ENCODE results near the gene TOMT.

Gene TOMT

DNA sequence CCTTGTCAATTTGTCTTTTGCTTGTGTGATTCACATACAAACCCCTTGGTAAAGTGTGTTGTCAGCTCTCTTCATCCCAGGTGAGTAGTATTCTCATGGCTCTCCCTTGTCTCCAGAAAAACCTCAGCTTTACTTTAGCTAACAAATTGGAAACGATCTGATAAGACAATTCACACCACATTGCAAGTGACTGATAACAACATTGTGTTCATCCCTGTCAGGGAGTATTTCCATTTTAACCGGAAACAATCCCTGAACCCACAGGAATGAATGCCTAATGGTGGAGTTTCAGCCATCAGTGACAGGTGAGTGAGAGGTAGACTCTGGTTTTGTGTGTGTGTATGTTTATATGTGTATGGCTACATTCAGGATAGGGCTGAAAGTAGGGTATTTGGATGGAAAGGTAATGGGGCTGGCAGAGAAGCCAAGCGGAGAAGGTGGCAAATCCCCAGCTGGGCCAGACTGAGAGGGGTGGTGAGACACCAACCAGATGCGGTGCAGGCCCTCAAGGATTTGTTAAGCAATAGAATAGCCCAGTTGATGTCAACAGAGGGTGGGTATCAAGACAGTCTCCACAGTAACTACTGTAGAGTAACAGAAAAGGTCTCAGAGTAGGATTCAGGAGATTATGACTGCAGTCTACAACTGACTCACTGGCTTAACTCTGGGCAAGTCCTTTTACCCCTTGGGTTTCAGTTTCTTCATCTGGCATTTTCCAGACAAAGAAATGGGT lies 17.5 kb upstream of the TOMT start:
- H3K27me3 ChIP-seq (ENCODE audit: insufficient read depth, low read length), result no peaks in the 10 kb centered on the region

DNA sequence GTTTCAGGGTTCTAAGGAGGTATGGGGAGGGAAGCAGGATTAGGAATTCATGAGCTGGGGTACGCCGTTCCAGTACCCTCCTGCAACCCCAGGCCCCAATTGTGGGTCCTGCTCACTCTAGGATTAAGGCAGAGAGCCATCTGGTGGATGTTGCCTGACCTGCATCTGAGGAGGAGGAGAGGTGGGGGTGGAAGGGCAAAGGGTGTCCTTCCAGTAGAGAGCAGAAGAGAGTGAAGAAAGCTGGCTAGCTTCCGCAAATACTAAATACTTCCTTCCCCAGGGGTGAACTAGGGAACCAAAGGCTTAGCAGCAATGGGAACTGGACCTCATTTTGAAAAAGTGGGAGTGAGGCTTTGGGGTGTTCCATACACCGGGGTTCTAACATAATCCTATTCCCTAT lies 14.4 kb upstream of the TOMT start:
- Histone ChIP-seq H3K4me2 (ENCODE audit: low read length) (no peak overlapping the region), H3K36me3 (ENCODE audit: insufficient read depth, low read length) (peaks cover 54% of the 10 kb centered on the region), H4K20me1 (ENCODE audit: insufficient read depth, low read length) (no peaks in the 10 kb centered on the region), H3K4me3 (ENCODE audit: low read depth, low read length, poor library complexity, severe bottlenecking) (no peak overlapping the region), H3K27me3 (ENCODE audit: insufficient read depth, low read length) (no peaks in the 10 kb centered on the region), H3F3A (ENCODE audit: insufficient read depth, low read length) (no peaks in the 10 kb centered on the region), H3K27ac (ENCODE audit: low read depth, low read length, poor library complexity, severe bottlenecking) (peak overlapping the region; percentile 1), H3K9me2 (ENCODE audit: low read depth, low read length) (no peaks in the 10 kb centered on the region), H3K4me1 (ENCODE audit: insufficient read depth, low read length, severe bottlenecking) (no peaks in the 10 kb centered on the region), H2AFZ (ENCODE audit: low read length) (no peak overlapping the region), H3K9ac (ENCODE audit: low read length) (no peak overlapping the region), H3K79me2 (ENCODE audit: insufficient read depth, low read length) (no peaks in the 10 kb centered on the region), H3K9me3 (ENCODE audit: low read length) (no peaks in the 10 kb centered on the region)
- TF ChIP-seq EZH2 (IDR thresholded peaks at IDR 0.05; ENCODE audit: borderline replicate concordance, low read length), result no peak
- TF ChIP-seq, protein P1, sequence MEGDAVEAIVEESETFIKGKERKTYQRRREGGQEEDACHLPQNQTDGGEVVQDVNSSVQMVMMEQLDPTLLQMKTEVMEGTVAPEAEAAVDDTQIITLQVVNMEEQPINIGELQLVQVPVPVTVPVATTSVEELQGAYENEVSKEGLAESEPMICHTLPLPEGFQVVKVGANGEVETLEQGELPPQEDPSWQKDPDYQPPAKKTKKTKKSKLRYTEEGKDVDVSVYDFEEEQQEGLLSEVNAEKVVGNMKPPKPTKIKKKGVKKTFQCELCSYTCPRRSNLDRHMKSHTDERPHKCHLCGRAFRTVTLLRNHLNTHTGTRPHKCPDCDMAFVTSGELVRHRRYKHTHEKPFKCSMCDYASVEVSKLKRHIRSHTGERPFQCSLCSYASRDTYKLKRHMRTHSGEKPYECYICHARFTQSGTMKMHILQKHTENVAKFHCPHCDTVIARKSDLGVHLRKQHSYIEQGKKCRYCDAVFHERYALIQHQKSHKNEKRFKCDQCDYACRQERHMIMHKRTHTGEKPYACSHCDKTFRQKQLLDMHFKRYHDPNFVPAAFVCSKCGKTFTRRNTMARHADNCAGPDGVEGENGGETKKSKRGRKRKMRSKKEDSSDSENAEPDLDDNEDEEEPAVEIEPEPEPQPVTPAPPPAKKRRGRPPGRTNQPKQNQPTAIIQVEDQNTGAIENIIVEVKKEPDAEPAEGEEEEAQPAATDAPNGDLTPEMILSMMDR (IDR thresholded peaks at IDR 0.05; ENCODE audit: low read length), result peak; percentile 97

More for the DNA sequence above, 17.5 kb upstream of the TOMT start:
- Histone ChIP-seq H3K9me2 (ENCODE audit: low read depth, low read length) (no peaks in the 10 kb centered on the region), H4K20me1 (ENCODE audit: insufficient read depth, low read length) (no peaks in the 10 kb centered on the region), H3F3A (ENCODE audit: insufficient read depth, low read length) (no peaks in the 10 kb centered on the region), H3K9me3 (ENCODE audit: low read length) (no peaks in the 10 kb centered on the region), H3K4me2 (ENCODE audit: low read length) (no peak overlapping the region), H3K4me3 (ENCODE audit: low read depth, low read length, poor library complexity, severe bottlenecking) (no peak overlapping the region), H2AFZ (ENCODE audit: low read length) (no peak overlapping the region), H3K27ac (ENCODE audit: low read depth, low read length, poor library complexity, severe bottlenecking) (no peak overlapping the region), H3K4me1 (ENCODE audit: insufficient read depth, low read length, severe bottlenecking) (no peaks in the 10 kb centered on the region), H3K9ac (ENCODE audit: low read length) (no peak overlapping the region), H3K36me3 (ENCODE audit: insufficient read depth, low read length) (peaks cover 34% of the 10 kb centered on the region; the same call in 1 of the 2 replicates), H3K79me2 (ENCODE audit: insufficient read depth, low read length) (no peaks in the 10 kb centered on the region)
- TF ChIP-seq, protein P1 (IDR thresholded peaks at IDR 0.05; ENCODE audit: low read length), result no peak
- TF ChIP-seq EZH2 (IDR thresholded peaks at IDR 0.05; ENCODE audit: borderline replicate concordance, low read length), result no peak

DNA sequence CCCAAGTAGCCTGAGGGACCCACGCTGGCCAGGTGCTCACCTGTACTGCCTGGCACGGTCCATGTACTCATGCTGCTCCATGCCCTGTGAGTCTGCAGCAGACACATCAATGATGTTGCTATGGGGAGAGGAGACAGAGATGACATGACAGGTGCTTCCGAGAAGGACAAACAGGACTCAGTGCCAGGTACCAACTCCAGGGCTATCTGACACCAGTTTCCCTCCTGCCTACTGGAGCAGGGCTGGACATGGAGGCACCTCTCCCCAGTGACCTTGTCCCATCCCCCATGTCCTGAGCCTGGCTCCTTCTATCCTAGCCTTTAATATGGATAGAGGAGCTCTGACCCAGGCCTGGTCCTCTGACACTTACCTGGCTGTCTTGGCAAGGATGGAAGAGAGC lies 7.0 kb upstream of the TOMT start:
- Histone ChIP-seq H3K9me3 (ENCODE audit: low read length) (no peaks in the 10 kb centered on the region), H3K79me2 (ENCODE audit: insufficient read depth, low read length) (peaks cover 12% of the 10 kb centered on the region), H3K4me2 (ENCODE audit: low read length) (no peak overlapping the region), H3K4me3 (ENCODE audit: low read depth, low read length, poor library complexity, severe bottlenecking) (no peak overlapping the region), H3K27ac (ENCODE audit: low read depth, low read length, poor library complexity, severe bottlenecking) (no peak overlapping the region), H3F3A (ENCODE audit: insufficient read depth, low read length) (no peaks in the 10 kb centered on the region), H3K27me3 (ENCODE audit: insufficient read depth, low read length) (no peaks in the 10 kb centered on the region), H2AFZ (ENCODE audit: low read length) (no peak overlapping the region), H4K20me1 (ENCODE audit: insufficient read depth, low read length) (no peaks in the 10 kb centered on the region), H3K9me2 (ENCODE audit: low read depth, low read length) (no peaks in the 10 kb centered on the region), H3K4me1 (ENCODE audit: insufficient read depth, low read length, severe bottlenecking) (peaks cover 20% of the 10 kb centered on the region), H3K9ac (ENCODE audit: low read length) (no peak overlapping the region), H3K36me3 (ENCODE audit: insufficient read depth, low read length) (peaks cover 65% of the 10 kb centered on the region)
- TF ChIP-seq, protein P1 (IDR thresholded peaks at IDR 0.05; ENCODE audit: low read length), result no peak
- no peak for TF ChIP-seq EZH2 (IDR thresholded peaks at IDR 0.05; ENCODE audit: borderline replicate concordance, low read length)

All from OCI-LY1 (cell line).